GM19397 (cell line): ENCODE measurements around the gene C20orf96.
"Not testable (repeated sequence)": the region's sequence is repeated elsewhere in the genome, so short reads cannot be mapped to it uniquely, and the experiment has no call there.

Experiments used
- ATAC-seq: cut with Tn5 transposase; IDR thresholded peaks from one replicate; pipeline ENCODE4 v1.9.1; 2021; ENCODE audit warnings: mild to moderate bottlenecking, moderate library complexity; ENCODE audit not compliant: unreplicated experiment

C20orf96 gene

DNA sequence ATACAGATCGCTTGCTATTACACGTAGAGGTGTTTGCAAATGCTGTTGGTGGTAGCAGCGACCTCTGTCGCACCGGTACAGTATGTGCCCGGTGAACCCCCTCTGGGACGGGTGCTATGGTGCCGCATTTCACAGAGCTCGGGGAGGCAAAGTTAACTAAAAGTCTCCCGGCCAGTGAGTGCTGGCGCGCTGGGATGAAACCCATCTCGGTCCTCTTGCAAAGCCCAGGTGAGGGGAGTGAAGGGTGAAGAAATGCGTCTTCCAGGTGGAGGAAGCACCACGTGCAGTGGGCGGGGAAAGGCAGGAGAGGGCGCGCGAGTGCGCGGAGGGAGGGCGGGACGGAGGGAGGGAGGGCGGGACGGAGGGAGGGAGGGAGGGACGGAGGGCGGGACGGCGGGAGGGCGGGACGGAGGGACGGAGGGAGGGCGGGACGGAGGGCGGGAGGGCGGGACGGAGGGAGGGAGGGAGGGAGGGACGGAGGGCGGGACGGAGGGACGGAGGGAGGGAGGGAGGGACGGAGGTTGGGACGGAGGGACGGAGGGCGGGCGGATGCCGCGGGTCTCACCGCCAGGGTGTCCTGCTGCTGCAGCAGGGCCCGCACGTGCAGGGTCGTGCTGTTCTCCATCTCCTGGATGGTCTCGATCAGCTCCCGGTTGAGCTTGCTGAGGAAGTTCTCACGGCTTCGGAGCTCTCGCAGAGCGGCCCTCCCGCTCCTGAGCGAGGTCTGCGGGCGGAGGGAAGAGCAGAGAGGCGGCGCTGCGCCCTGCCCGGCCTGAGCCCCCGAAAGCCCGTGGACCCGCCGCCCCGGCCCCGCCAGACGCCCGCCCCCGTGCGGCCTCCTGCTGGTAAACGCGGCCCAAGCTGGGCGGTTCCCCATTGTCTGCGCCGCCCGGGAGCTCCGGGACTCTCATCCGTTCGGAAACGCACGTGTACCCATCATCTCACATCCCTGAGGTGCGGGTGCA, 11.7 kb downstream of the C20orf96 start:
- no peak for ATAC-seq

DNA sequence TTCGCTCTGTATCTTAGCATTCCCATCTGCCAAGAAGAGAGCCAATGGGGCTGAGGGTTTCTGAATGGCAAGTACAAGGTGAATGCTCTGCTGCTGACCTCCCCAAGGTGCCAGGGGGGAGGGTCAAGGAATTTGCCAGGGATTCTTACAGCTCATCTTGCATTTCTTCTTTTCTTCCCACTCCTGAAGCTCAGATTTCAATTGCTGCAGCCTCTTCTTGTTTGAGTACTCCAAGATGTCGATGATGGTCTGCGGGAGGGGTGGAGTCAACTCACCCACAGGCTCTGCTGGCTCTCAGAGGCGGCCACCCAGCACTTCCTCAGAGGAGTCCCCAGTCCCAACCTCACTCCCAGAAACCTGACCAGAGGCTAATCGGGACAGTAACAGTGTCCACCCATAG, 12.4 kb downstream of the C20orf96 start:
- ATAC-seq: no peak

DNA sequence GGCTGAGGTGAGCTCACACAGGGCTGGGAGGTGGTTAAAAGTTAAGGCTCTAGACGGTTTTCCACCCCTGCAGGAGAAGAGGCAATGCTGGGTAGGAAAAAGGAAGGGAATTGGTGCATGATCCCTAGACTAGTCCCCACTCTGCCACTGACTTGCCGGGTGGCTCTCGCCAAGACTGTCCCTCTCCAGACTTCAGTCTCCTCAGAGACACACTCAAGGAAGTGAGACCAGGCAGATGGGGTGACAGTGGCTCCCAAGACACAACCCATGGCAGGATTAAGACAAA, 13.1 kb downstream of the C20orf96 start:
- ATAC-seq: no peak

DNA sequence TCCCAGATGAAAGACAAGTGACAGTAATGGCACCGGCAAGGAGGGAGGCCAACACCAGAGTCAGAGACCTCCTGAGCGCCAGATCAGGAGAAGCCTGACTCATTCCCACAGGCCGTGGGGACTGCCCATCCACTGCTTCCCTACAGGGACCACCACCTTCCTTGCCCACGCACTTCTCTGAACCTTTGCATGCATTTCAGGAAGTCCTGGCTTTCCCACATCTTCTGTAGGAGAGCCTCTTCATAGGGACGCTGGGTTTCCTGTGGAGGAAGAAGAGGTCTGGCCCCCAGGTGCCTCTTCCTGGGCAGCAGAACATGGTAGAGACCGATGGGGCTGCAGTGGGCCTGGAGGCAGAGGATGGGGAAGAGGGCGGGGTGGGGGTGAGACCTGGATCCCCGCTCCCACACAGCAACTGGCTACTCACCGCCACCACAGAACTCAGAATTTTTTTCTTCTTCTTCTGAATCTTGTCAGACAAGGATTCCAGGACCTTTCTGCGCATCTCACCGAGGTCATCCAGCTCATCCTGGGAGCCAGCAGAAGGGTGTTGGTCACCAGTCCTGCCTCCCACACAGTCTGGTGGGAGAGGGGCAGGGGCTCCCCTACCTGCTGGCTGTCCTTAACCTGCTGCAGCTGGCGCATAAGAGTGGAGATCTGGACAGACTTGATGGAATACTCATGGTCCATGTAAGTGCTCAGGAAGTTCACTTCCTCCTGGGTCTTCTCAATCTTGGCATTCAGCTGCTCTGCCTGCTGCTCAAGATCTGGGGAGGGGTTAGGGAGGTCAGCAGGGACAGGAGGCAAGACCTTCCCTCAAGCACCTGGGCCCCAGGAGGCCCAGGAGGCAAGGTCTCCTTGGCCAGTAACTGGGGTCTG, 13.7 kb downstream of the C20orf96 start:
- ATAC-seq: no peak

DNA sequence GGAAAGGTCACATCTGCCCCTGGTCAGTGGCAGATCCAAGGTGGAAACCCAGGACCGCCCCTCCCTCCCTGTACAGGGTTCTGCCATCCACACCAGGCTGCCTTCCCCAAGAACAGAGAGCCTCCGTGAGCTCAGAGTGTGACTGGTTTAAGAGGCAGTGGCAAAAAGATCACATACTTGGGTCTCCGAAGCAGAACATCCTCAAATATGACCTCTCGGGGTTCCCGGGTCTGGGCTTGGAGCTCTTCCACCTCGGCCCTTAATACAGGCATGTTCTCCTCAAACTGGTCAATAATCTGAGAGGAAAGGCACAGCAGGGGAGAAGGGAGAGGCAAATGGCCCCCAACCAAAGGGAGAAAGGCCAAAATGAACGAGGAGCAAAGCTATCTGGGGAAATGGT, 14.8 kb downstream of the C20orf96 start:
- no peak for ATAC-seq

DNA sequence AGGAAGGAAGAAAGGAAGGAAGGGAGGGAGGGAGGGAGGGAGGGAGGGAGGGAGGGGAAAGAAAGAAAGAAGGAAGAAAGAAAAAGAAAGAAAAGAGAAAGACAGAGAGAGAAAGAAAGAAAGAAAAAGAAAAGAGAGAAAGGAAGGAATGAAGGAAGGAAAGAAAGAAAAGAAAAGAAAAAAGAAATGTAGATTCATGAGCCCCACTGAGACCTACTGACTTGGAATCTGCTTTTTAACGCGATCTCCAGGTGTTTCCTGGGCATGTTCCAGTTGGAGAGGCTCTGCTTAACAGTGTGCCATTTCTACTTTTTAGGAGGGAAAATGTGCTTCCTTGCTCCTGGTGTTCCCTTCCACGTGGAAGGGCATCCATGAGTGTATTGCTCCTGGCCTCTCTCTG, 16.7 kb downstream of the C20orf96 start:
- ATAC-seq: no peak

DNA sequence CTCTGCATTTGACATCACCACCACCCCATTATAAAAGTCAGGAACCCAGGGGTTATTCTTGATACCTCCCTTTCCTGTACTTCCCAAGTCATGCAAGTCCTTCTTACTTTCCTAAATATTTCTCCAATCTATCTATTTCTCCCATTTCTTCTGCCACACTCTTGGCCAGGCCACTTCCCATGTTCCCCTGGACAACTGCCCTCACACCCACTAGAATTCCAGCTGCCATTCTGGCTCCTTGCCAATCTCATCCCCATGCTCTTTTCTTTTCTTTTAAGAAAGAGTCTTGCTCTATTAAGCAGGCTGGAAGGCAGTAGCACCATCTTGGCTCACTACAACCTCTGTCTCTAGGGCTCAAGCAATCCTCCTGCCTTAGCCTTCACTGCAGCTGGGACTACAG, 17.8 kb downstream of the C20orf96 start:
- no peak for ATAC-seq

DNA sequence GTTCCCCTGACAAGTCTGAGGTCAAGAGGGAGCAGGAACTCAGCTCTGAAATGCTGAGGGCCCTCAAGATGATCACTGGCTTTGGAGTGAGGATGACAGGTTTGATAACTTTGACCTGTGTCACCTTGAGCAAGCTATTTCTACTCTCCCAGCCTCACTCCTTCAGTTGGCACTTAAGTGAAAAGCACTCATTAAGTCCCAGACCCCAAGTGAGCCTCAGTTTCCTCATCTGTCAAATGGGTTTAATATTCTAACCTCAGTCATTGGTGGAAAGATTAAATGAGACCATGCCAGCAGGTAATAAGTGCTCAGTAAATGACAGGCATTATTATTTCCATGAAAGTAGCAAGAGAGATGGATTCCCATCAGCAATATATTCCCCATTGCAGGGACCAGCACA, 19.0 kb downstream of the C20orf96 start:
- ATAC-seq: no peak

DNA sequence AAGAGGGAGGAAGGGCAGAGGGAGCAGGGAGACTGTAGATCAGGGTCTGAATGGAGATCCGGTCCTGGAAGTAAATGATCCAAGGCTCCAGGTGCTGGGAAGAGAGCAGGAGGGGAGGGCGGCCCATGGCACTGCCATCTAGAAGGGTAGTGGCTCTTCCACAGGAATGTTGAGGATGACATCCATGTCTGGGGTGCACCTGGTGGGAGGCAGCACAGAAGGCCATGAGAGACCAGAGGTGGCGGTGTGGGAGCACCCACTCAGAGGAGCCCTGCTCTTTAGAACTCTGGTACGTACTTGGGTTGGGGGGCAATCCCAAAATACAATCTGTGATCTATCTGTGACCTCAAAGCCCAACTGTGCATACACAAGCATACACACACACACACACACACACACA, 19.5 kb downstream of the C20orf96 start:
- ATAC-seq: no peak

DNA sequence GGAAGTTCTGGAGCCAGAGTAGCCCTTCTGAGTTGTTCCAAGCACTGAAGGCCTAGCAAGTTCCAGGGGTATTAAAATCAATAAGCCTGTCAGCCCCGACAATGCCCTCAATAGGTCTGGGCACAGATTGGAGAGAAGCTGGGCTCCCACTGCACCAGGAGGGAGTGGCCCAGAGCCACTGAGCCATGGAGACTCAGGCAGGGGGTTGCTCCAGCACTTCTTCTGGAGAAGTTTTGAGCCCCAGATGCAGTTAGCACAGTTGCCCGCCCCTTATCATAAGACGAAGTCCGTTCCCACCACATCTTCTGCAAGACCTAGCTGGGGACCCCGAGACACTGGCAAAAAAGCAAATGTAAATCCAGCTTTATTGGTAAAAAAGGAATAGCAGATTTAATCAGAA, 20.0 kb downstream of the C20orf96 start:
- no peak for ATAC-seq

DNA sequence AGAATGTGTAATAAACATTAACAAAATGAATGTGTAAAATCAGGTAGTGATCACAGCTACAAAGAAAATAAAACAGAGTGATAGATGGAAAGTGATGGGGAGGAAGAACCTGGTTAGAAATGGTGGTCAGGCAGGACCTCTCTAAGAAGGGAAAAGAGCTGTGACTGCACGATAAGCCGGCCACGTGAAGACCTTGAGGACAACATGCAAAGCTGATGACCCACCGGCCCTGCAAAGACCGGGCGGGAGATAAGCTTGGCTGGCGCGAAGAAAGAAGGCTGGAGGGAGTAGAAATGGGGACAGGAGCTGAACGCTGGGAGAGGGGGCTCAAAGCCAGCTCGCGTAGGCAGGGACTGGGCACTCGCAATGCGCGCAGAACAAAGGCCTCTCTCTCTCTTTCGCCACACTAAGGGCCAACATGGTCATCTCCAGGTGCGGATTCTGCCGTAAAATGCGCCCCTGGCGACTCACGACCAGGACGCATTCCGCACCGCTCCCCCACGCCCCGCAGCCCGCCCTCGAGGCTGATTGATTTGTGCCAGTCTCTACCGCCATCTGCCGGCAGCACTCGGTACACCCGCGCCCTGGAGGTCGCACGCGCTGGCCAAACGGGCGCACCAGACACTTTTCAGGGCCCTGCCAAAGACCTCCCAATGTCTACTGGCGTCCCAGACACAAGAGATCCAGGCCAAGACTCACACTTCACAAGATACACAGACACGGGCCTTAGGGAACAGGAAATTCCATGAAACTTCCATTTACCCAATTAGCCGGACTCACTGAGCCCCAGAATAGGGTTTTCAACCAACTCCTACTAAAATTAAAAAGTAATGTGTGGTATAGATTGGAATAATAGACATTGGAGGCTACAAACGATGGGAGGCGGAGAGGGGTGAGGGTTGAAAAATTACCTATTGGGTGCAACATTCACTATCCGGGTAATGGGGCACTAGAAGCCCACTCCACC, 23.7 kb downstream of the C20orf96 start:
- ATAC-seq: peak; percentile 82

DNA sequence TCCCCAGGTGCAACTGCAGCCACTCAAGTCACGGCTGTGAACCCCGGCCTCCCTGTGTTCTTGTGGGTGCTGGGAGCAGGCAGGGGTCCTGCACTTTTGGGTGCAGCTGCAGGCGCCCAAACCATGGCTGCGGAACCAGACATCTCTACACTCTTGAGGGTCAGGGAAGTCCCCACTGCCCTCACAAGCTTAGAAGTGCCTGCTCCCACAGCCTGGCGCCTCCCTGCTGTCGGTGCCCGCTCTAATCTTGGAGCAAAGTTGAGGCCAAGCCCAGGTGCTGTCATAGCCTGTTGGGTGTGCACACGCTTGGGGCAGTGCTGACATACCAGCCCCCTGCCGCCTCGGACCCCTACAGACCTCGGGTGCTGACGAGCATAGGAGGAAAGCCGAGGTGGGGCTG, 26.8 kb downstream of the C20orf96 start:
- ATAC-seq: no peak

DNA sequence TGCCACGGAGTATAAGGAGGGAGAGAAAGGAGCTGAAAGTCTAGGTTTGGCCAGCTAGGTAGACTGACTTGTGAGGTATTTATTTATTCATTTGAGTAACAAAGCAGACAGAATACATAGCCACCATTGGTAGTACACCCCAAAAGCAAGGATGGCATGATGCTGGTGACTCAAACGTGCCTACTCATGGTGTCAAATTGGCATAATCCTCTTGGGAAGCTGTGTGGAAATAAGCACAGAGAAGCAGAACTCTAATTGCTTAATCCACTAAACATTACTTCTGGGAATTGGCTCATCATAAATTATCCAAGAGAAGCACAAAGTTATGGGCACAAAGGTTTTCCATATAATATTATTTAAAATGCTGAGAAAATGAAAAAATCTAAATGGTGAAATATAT, 30.6 kb downstream of the C20orf96 start:
- no peak for ATAC-seq

DNA sequence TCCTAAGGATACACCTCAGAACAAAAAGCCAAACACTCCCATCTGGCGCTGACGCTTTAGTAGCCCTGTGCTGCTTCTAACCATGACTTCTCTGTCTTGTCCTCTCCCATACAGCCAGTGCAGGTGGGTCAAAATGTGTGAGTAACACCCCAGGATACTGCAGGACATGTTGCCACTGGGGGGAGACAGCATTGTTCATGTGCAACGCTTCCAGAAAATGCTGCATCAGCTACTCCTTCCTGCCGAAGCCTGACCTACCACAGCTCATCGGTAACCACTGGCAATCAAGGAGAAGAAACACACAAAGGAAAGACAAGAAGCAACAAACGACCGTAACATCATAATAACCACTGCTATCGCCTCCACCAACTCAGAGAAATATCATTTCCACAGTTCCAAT, 31.6 kb downstream of the C20orf96 start:
- no peak for ATAC-seq

DNA sequence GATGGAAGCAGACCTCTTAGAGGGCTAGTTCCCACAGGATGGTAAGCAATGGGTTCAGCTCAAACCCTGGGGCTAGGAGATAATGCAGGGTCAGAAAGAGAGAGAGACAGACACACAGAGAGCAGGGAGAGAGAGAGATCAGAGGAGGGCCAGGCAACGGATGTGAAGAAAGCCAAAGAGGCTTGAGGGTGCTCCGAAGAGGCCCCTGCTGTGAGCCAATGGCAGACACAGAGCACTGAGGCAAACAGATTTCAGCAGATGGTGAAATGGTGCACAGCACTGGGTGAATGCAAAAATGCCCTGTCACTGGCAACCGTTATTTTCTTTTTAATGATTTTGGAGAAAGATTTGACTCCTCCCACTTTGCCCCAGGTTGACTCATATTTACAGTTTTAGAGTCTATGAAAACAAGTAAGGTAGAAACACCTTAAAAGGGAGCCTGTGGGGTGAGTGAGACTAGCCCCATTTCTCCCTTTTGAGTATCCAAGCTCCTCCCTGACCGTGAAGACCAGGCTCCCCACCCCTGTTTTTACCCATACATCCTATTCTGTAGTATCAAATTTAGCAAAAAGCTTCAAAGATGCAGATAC, 32.2 kb downstream of the C20orf96 start:
- ATAC-seq: no peak

DNA sequence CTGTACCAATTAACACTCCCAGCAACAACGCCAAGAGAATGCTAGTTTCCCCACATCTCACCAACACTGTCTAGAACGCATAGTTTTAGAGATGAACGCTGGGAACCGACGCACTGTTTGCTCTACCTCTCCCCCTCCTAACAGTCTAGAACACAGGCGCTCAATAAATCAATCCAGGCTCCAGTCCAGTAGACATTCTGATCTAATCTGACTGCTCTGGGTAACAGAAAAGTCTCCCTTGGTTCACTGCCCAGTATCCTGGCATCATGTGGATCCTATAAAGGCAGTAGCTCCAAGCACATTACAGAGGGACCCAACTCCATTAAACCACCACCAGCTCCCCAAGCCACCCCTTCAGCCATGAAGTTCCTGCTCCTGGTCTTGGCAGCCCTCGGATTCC, 33.1 kb downstream of the C20orf96 start, which contains the start of gene DEFB132:
TSS of gene DEFB132 (plus strand) at position 306 of the 400 bp plus-strand sequence. CDS start at position 361, 55 bp downstream.
- no peak for ATAC-seq

DNA sequence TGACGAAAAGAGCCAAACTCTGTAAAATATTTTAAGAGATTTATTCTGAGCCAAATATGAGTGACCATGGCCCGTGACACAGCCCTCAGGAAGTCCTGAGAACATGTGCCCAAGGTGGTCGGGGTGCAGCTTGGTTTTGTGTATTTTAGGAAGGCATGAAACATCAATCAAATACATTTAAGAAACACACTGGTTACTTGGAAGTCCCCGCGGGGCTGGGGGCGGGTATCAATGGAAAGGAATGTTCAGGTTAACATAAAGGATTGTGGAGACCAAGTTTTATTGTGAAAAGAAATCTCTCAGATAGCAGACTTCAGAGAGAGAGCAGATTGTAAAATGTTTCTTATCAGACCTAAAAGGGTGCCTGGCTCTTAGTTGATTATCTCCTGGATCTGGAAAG, 37.1 kb downstream of the C20orf96 start:
- ATAC-seq: not testable (repeated sequence)

DNA sequence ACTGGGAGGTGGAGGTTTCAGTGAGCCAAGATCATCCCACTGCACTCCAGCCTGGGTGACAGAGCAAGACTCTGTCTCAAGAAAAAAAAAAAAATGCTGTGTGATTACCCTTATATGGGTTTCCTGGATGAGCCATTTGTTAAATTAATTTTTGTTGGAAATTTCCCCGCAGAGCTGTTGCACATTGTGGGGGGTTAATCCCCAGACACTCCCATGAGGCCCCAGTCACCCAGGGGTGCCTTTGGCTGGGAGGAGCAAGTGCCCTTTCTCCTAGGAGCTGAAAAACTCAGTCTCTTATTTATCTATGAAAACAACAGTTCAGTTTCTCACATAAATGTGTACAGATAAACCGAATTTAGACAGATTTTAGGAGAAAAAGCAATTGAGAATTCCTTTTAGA, 37.7 kb downstream of the C20orf96 start:
- ATAC-seq: no peak

DNA sequence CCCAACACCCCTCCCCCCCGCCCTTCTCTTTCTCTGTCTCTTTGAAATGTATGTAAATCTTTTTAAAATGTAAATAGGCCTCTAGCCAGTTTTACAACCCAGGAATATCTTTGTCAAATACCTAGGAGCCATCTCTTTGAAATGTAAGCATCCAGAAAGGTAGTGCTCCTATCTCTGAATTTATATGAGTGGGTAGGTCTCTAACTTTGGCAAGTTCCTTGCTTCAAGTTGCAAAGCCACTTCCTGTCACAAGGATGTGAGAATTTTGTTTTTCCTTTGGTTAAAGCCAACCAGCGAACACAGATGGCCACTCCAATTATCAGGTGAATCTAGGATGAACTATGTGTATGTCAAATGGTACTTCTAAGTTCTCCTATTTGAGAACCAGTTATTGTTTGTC, 39.2 kb downstream of the C20orf96 start:
- ATAC-seq: no peak

DNA sequence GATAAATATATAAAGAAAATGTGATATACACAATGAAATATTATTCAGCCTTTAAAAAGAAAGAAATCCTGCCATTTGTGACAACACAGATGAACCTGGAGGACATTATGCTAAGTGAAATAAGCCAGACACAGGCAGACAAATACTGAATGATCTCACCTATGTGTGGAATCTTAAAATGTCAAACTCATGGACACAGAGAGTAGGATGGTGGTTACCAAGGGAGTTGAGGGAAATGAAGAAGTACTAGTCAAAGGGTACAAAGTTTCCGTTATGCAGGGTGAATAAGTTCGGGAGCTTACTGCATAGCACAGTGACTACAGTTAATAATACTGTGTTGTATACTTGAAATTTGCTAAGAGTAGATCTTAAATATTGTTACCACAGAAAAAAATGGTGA, 47.6 kb downstream of the C20orf96 start:
- ATAC-seq: no peak
